ENCODE data around the gene SHANK1. TPM values are rescaled to one million over a fixed set of nuclear protein-coding genes. Genes with fewer than 3 reads are reported as not detected.
"Not testable (repeated sequence)": the region's sequence is repeated elsewhere in the genome, so short reads cannot be mapped to it uniquely, and the experiment has no call there.

SHANK1 gene
- total and polyA plus RNA-seq, 2 of the 4 experiments (the other 2 are of a cell fraction) = 6.1 to 6.7 TPM

GRCh38 chr19:50747141-50747540 is 27.5 kb upstream of the SHANK1 start:
- H3K4me1 ChIP-seq (ENCODE audit: control insufficient read depth, insufficient read depth, low read length); H3K9me3 ChIP-seq (ENCODE audit: control insufficient read depth, insufficient read depth, low read length); H2BK20ac ChIP-seq (ENCODE audit: low read depth, low read length); H2BK15ac ChIP-seq (ENCODE audit: low read depth, low read length); H3K9me1 ChIP-seq (ENCODE audit: insufficient read depth, low read length); H2AK5ac ChIP-seq (ENCODE audit: low read depth, low read length); H3K79me1 ChIP-seq (ENCODE audit: low read depth in 1 of 2, low read length in 2 of 2); H3K4ac ChIP-seq (ENCODE audit: low read depth, low read length); H3K27me3 ChIP-seq (ENCODE audit: control insufficient read depth, insufficient read depth, low read length); DNase-seq; H3K27ac ChIP-seq (ENCODE audit: insufficient read depth, low read length); H2BK120ac ChIP-seq (ENCODE audit: low read depth, low read length); H4K20me1 ChIP-seq (ENCODE audit: insufficient read depth, low read length); H3K9ac ChIP-seq (ENCODE audit: low read depth, low read length); H3K56ac ChIP-seq (ENCODE audit: extremely low read depth, insufficient read depth, low read length); H2AFZ ChIP-seq (replicated peaks; ENCODE audit: low read length, poor library complexity); H4K91ac ChIP-seq (ENCODE audit: insufficient read depth, low read depth, low read length); H2BK5ac ChIP-seq (ENCODE audit: low read depth, low read length, poor library complexity, severe bottlenecking); BruUV-seq (replicated peaks); POLR2A ChIA-PET (ENCODE audit: unreplicated experiment); H4K8ac ChIP-seq (ENCODE audit: low read depth in 2 of 2, low read length in 2 of 2); in situ Hi-C loops (cut with MboI; ENCODE audit: low sequenced_read_pairs); CTCF ChIA-PET; intact Hi-C loops (cut with micrococcal nuclease); ATAC-seq (ENCODE audit: low read depth); H4K5ac ChIP-seq (ENCODE audit: low read depth, low read length); H3K23ac ChIP-seq (ENCODE audit: low read depth, low read length); H3K36me3 ChIP-seq (ENCODE audit: control insufficient read depth, insufficient read depth, low read length); H3K14ac ChIP-seq (replicated peaks; ENCODE audit: low read depth, low read length); H3K4me2 ChIP-seq (ENCODE audit: low read depth, low read length); H2AK9ac ChIP-seq (replicated peaks; ENCODE audit: low read depth, low read length, poor library complexity); H3K18ac ChIP-seq (ENCODE audit: low read depth, low read length); H3K4me3 ChIP-seq (ENCODE audit: insufficient read depth, low read depth, low read length); dilution Hi-C loops (cut with HindIII; ENCODE audit: low sequenced_read_pairs, unreplicated experiment): not testable (repeated sequence)
- no CpG with 5 or more reads among the region's 14 CpGs for WGBS, 2 experiments (ENCODE audit: extremely low coverage in 2 of 2, insufficient read length in 1 of 2)
